Vagina (tissue), 2 donors: ENCODE results near the gene AK3. TPM values are rescaled to one million over a fixed set of nuclear protein-coding genes. Genes with fewer than 3 reads are reported as not detected.

Experiments
- DNase-seq, 2 donors: peaks; one replicate each; pipeline ENCODE4 v3.0.0-alpha.2; 2017; ENCODE audit errors: extremely low spot score in 2 of 2
- H3K27ac ChIP-seq: fragments of 200-600 bp; sonication (generic); one replicate; pipeline ENCODE4 v1.5.1; 2019
- H3K27me3 ChIP-seq: fragments of 200-600 bp; sonication (generic); one replicate; pipeline ENCODE4 v1.5.1; 2019
- H3K36me3 ChIP-seq, 2 donors: fragments of 200-600 bp; sonication (generic); one replicate each; pipeline ENCODE4 v1.5.1; 2017 to 2019
- H3K4me1 ChIP-seq: fragments of 200-600 bp; sonication (generic); one replicate; pipeline ENCODE4 v1.5.1; 2019
- H3K4me3 ChIP-seq, 2 donors: fragments of 200-600 bp; sonication (generic); 1 replicate in 1 of 2; 2 replicates in 1 of 2; pipeline ENCODE4 v1.5.1; 2016 to 2019
- H3K9me3 ChIP-seq: fragments of 200-600 bp; sonication (generic); one replicate; pipeline ENCODE4 v1.5.1; 2019
- POLR2A ChIP-seq, 2 donors: fragments of 450-650 bp; IDR thresholded peaks; one replicate each; pipeline ENCODE4 v1.6.1; 2017; ENCODE audit warnings: antibody characterized with exemption in 2 of 2, mild to moderate bottlenecking in 2 of 2, moderate library complexity in 2 of 2
- POLR2AphosphoS5 ChIP-seq, 2 donors: sonication (generic); formaldehyde crosslinking; IDR thresholded peaks; one replicate each; pipeline ENCODE4 v1.9.0; 2017; ENCODE audit warnings: antibody characterized with exemption in 2 of 2, mild to moderate bottlenecking in 2 of 2, low read depth in 1 of 2; ENCODE audit not compliant: insufficient read depth in 1 of 2
- intact Hi-C: fragments of 100-400 bp; cut with DNase I; formaldehyde crosslinking; loops from one replicate; pipeline ENCODE4 v1.15.1; 2023
- total RNA-seq: library from RNA; depleted of rRNA; stranded (reverse); fragments of >200 nt; gene quantifications from one replicate; pipeline ENCODE4 v1.2.3, GENCODE V29; 2016
- TF ChIP-seq, protein P1 (sequence below), 3 experiments: fragments of 450-650 bp in 2 of 3; fragments of 200-600 bp in 1 of 3; sonication (generic) in 1 of 3; IDR thresholded peaks; one replicate each; pipeline ENCODE4 v1.5.1; 2017 to 2019; ENCODE audit warnings: antibody characterized with exemption in 3 of 3, mild to moderate bottlenecking in 2 of 3, moderate library complexity in 2 of 3

The AK3 gene
- total RNA-seq, 1 donor from 2014 or later, result 72.4 TPM

DNA sequence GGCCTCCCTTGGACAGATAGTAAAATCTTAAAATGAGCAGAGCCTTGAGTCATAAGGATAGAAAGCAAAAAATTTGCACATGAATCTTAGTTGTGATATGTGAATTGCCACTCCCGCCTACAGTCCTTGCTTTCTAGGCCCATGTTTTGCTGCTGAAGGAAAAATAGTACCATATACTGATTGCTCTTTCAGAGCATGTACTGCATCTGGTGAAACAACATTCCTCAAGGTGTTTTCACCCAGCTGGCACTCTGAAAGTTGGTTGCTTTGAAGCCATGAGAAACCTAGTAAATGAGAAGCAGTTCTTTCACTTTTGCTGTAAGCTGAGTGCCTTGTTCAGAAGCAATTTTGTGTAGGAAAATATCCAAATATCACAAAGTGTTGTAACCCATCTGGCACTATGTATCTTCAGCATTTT is 51.3 kb downstream of the AK3 start:
- DNase-seq, result no peak
- TF ChIP-seq, protein P1, sequence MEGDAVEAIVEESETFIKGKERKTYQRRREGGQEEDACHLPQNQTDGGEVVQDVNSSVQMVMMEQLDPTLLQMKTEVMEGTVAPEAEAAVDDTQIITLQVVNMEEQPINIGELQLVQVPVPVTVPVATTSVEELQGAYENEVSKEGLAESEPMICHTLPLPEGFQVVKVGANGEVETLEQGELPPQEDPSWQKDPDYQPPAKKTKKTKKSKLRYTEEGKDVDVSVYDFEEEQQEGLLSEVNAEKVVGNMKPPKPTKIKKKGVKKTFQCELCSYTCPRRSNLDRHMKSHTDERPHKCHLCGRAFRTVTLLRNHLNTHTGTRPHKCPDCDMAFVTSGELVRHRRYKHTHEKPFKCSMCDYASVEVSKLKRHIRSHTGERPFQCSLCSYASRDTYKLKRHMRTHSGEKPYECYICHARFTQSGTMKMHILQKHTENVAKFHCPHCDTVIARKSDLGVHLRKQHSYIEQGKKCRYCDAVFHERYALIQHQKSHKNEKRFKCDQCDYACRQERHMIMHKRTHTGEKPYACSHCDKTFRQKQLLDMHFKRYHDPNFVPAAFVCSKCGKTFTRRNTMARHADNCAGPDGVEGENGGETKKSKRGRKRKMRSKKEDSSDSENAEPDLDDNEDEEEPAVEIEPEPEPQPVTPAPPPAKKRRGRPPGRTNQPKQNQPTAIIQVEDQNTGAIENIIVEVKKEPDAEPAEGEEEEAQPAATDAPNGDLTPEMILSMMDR (IDR thresholded peaks at IDR 0.05), result no peak
- TF ChIP-seq POLR2AphosphoS5 (IDR thresholded peaks at IDR 0.05; ENCODE audit: insufficient read depth in 1 of 2, low read depth in 1 of 2), result no peak
- no peak for TF ChIP-seq POLR2A (IDR thresholded peaks at IDR 0.05)
- Histone ChIP-seq H3K27me3 (no peaks in the 10 kb centered on the region), H3K27ac (no peak overlapping the region), H3K4me1 (peaks cover 11% of the 10 kb centered on the region), H3K4me3 (no peak overlapping the region), H3K36me3 (peaks cover 0 to 46% of the 10 kb centered on the region in 2 donors), H3K9me3 (no peaks in the 10 kb centered on the region)
- intact Hi-C loops, result loop anchor here (10.0 kb wide), 1 partner anchor 295 kb away; the partner anchor contains the start of gene JAK2

DNA sequence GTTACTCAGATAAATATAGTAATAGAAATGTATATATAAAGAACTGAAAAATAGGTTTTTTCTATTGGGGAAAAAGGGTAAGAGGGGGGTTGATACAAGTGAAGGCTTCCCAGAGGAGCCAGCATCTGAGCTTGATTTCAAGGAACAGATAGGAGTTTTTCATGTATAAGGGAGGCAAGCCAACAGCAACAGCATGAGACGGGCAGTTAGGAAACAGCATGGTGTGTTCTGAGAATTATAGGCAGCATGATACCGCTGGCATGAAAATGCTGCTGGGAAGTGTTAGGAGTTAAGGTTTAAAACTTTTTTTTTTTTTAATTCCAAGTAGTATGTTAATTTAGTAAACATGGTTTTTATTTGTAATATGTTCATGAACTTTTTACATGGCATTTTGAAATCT is 52.0 kb downstream of the AK3 start:
- Histone ChIP-seq H3K27ac (no peak overlapping the region), H3K9me3 (no peaks in the 10 kb centered on the region), H3K4me1 (peaks cover 11% of the 10 kb centered on the region), H3K27me3 (no peaks in the 10 kb centered on the region), H3K4me3 (no peak overlapping the region), H3K36me3 (peaks cover 0 to 43% of the 10 kb centered on the region in 2 donors)
- no peak for TF ChIP-seq POLR2AphosphoS5 (IDR thresholded peaks at IDR 0.05; ENCODE audit: insufficient read depth in 1 of 2, low read depth in 1 of 2)
- TF ChIP-seq, protein P1 (IDR thresholded peaks at IDR 0.05), result no peak
- no peak for TF ChIP-seq POLR2A (IDR thresholded peaks at IDR 0.05)
- intact Hi-C loops, result loop anchor here (10.0 kb wide), 1 partner anchor 296 kb away; the partner anchor contains the start of gene JAK2
- DNase-seq, result no peak

DNA sequence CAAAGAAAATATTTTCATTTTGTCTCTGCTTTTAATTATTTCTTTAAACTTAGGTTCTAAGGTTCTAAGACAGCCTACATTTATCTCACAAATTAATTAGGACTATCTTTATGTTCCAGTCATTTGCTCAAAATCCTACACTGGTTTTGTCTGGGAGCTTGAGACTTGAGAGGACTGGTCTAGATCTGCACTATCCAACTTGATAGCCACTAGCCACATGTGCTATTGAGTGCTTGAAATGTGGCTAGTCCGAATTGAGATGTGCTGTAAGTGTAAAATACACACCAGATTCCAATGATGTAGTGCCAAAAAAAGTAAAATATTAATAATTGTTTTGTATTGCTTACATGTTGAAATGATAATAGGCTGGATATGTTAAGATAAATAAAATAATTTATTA is 54.4 kb downstream of the AK3 start:
- DNase-seq, result no peak
- Histone ChIP-seq H3K9me3 (no peaks in the 10 kb centered on the region), H3K27ac (no peak overlapping the region), H3K27me3 (no peaks in the 10 kb centered on the region), H3K4me1 (peaks cover 15% of the 10 kb centered on the region), H3K36me3 (peaks cover 0 to 39% of the 10 kb centered on the region in 2 donors), H3K4me3 (no peak overlapping the region)
- TF ChIP-seq, protein P1 (IDR thresholded peaks at IDR 0.05), result no peak
- no peak for TF ChIP-seq POLR2AphosphoS5 (IDR thresholded peaks at IDR 0.05; ENCODE audit: insufficient read depth in 1 of 2, low read depth in 1 of 2)
- TF ChIP-seq POLR2A (IDR thresholded peaks at IDR 0.05), result no peak
- intact Hi-C loops, result loop anchor here (10.0 kb wide), 1 partner anchor 298 kb away; the partner anchor contains the start of gene JAK2

DNA sequence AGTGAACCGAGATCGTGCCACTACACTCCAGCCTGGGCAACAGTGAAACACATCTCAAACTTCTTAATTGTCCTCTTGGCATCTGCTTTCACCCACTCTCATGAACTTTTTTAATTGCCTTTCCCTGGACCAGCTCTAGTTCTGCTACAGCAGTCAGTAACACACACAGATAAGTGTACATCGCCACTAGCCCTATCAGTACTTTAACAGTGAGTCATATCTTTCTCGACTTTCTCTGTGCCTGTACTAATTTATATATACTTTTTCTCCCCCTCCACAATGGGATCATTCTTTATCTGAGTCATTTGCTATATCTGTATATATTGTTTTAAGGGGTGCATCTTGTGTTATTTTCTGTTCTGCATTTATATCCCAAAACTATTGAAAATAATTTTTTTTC is 54.9 kb downstream of the AK3 start:
- Histone ChIP-seq H3K36me3 (peaks cover 0 to 35% of the 10 kb centered on the region in 2 donors), H3K4me1 (peaks cover 20% of the 10 kb centered on the region), H3K4me3 (no peak overlapping the region), H3K27me3 (no peaks in the 10 kb centered on the region), H3K9me3 (no peaks in the 10 kb centered on the region), H3K27ac (no peak overlapping the region)
- intact Hi-C loops, result loop anchor here (10.0 kb wide), 1 partner anchor 299 kb away; the partner anchor contains the start of gene JAK2
- TF ChIP-seq POLR2A (IDR thresholded peaks at IDR 0.05), result no peak
- TF ChIP-seq, protein P1 (IDR thresholded peaks at IDR 0.05), result no peak
- TF ChIP-seq POLR2AphosphoS5 (IDR thresholded peaks at IDR 0.05; ENCODE audit: insufficient read depth in 1 of 2, low read depth in 1 of 2), result no peak
- no peak for DNase-seq

DNA sequence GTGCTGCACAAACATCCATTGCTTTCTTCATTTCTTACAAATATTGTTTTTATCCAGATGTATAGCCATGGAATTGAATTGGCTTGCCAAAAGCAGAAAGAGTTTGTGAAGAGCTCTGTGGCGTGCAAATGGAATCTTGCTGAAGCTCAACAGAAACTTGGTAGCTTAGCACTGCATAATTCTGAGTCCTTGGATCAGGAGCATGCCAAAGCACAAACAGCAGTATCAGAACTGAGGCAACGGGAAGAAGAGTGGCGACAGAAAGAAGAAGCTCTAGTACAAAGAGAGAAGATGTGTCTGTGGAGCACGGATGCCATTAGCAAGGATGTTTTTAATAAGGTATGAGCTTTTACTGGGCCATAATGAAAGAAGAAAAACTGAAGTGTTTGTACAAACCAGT is 56.2 kb downstream of the AK3 start:
- intact Hi-C loops, result loop anchor here (5.0 to 10.0 kb wide), 2 partner anchors 57 to 300 kb away; partner anchors contain the start of genes AK3 and JAK2
- Histone ChIP-seq H3K36me3 (peaks cover 0 to 22% of the 10 kb centered on the region in 2 donors), H3K9me3 (no peaks in the 10 kb centered on the region), H3K27ac (no peak overlapping the region), H3K4me3 (no peak overlapping the region), H3K27me3 (no peaks in the 10 kb centered on the region), H3K4me1 (peaks cover 22% of the 10 kb centered on the region)
- TF ChIP-seq POLR2AphosphoS5 (IDR thresholded peaks at IDR 0.05; ENCODE audit: insufficient read depth in 1 of 2, low read depth in 1 of 2) (no peak), POLR2A (IDR thresholded peaks at IDR 0.05) (no peak)
- TF ChIP-seq, protein P1 (IDR thresholded peaks at IDR 0.05), result no peak
- DNase-seq, result no peak
